Measurements from ENCODE around the gene MOV10L1.

MOV10L1 gene

DNA sequence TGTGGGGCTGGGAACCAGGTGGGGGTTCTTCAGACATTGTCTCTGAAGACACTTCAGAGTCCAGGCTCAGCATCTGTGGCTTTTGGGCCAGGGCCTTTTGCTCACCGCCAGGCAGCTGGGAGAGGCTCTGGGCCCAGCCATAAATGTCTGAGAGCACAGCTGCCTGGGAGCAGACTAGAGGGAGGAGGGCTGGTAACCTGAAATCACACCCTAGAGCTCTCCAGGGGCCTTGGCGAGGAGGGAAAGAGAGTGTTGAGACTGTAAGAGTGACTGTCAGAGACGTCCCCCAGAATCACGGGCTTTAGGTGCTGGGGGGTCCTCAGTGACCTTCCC is 100.0 kb downstream of the MOV10L1 start:
- peaks cover 13% of the 10 kb centered on the region for H3K36me3 ChIP-seq (replicated peaks; ENCODE audit: low read depth, low read length)
- peak overlapping the region; percentile 75 for H3K4me3 ChIP-seq (ENCODE audit: low read length)
- peak overlapping the region; percentile 76 for H3K9ac ChIP-seq (ENCODE audit: low read length)
- H3K27me3 ChIP-seq (ENCODE audit: low read depth, low read length): no peaks in the 10 kb centered on the region
- peak overlapping the region; percentile 82 for H3K4me2 ChIP-seq (ENCODE audit: low read length)
- no peak overlapping the region for H2AFZ ChIP-seq (ENCODE audit: low read depth, low read length)
- H3K27ac ChIP-seq (ENCODE audit: low read length): peak overlapping the region; percentile 99
- H3K79me2 ChIP-seq (ENCODE audit: low read length): peaks cover 59% of the 10 kb centered on the region
- TF ChIP-seq, protein P1, sequence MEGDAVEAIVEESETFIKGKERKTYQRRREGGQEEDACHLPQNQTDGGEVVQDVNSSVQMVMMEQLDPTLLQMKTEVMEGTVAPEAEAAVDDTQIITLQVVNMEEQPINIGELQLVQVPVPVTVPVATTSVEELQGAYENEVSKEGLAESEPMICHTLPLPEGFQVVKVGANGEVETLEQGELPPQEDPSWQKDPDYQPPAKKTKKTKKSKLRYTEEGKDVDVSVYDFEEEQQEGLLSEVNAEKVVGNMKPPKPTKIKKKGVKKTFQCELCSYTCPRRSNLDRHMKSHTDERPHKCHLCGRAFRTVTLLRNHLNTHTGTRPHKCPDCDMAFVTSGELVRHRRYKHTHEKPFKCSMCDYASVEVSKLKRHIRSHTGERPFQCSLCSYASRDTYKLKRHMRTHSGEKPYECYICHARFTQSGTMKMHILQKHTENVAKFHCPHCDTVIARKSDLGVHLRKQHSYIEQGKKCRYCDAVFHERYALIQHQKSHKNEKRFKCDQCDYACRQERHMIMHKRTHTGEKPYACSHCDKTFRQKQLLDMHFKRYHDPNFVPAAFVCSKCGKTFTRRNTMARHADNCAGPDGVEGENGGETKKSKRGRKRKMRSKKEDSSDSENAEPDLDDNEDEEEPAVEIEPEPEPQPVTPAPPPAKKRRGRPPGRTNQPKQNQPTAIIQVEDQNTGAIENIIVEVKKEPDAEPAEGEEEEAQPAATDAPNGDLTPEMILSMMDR (IDR thresholded peaks at IDR 0.05; ENCODE audit: low read depth, low read length): no peak
- no peak for TF ChIP-seq EZH2phosphoT487 (IDR thresholded peaks at IDR 0.05; ENCODE audit: low read depth)
- peaks cover 12% of the 10 kb centered on the region; the same call in 1 of the 2 replicates for H3K9me3 ChIP-seq (ENCODE audit: insufficient read depth, low read length)
- peaks cover 60% of the 10 kb centered on the region for H3K4me1 ChIP-seq (ENCODE audit: low read length)
- H4K20me1 ChIP-seq (ENCODE audit: insufficient read depth, low read length): peaks cover 7% of the 10 kb centered on the region

GRCh38 chr22:50190182-50190940 is 100.6 kb downstream of the MOV10L1 start:
- peak overlapping the region; percentile 76 for H3K9ac ChIP-seq (ENCODE audit: low read length)
- no peak overlapping the region for H2AFZ ChIP-seq (ENCODE audit: low read depth, low read length)
- no peaks in the 10 kb centered on the region for H3K27me3 ChIP-seq (ENCODE audit: low read depth, low read length)
- peak overlapping the region; percentile 75 for H3K4me3 ChIP-seq (ENCODE audit: low read length)
- peaks cover 7% of the 10 kb centered on the region for H4K20me1 ChIP-seq (ENCODE audit: insufficient read depth, low read length)
- H3K4me1 ChIP-seq (ENCODE audit: low read length): peaks cover 63% of the 10 kb centered on the region
- peaks cover 13% of the 10 kb centered on the region for H3K36me3 ChIP-seq (replicated peaks; ENCODE audit: low read depth, low read length)
- peak overlapping the region; percentile 82 for H3K4me2 ChIP-seq (ENCODE audit: low read length)
- TF ChIP-seq EZH2phosphoT487 (IDR thresholded peaks at IDR 0.05; ENCODE audit: low read depth): no peak
- TF ChIP-seq, protein P1 (IDR thresholded peaks at IDR 0.05; ENCODE audit: low read depth, low read length): peak; percentile 46
- H3K79me2 ChIP-seq (ENCODE audit: low read length): peaks cover 59% of the 10 kb centered on the region
- H3K9me3 ChIP-seq (ENCODE audit: insufficient read depth, low read length): peaks cover 12% of the 10 kb centered on the region; the same call in 1 of the 2 replicates
- peak overlapping the region; percentile 99 for H3K27ac ChIP-seq (ENCODE audit: low read length)

DNA sequence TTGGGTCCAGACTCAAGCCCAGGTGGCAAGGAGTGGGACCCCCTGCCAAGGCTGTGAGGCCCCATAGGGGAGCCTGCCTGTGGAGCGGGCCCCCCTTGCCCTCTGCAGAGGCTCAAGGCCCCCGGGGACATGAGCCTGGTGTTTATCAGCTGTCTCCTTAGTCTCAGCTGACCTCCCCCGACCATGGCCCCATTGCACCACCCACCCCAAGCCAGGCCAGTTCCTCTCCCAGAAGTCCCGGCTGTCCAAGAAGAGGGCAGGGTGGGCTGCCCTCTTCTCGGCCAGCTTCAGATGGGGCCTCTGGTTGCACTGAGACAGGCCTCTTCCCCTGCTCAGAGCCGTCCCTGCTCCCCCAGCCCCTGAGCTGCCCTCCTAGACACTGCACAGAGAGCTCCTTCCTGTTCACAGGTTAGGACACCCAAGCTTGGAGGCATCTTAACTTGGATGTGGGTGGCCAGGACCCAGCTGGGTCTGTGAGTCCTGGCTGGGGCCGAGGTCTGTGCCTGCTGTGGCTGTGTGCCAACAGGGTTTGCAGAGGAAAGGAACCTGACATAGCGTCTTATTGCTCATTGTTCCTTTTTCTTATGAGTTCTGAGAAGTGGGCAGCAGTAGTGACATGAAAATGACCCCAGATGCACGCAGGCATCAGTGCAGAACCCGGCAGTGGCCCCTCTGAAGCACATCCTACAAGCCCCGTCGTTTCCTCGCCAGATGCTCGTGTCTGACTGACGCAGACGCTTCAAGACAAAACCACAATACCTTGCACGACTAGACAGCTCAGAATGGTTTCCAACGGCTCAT is 101.3 kb downstream of the MOV10L1 start:
- Histone ChIP-seq H3K4me1 (ENCODE audit: low read length) (peaks cover 62% of the 10 kb centered on the region), H3K79me2 (ENCODE audit: low read length) (peaks cover 57% of the 10 kb centered on the region), H3K9me3 (ENCODE audit: insufficient read depth, low read length) (peaks cover 12% of the 10 kb centered on the region; the same call in 1 of the 2 replicates), H3K27ac (ENCODE audit: low read length) (peak overlapping the region; percentile 99), H3K4me3 (ENCODE audit: low read length) (peak overlapping the region; percentile 75), H3K27me3 (ENCODE audit: low read depth, low read length) (no peaks in the 10 kb centered on the region), H3K36me3 (replicated peaks; ENCODE audit: low read depth, low read length) (peaks cover 13% of the 10 kb centered on the region), H4K20me1 (ENCODE audit: insufficient read depth, low read length) (peaks cover 7% of the 10 kb centered on the region), H3K4me2 (ENCODE audit: low read length) (peak overlapping the region; percentile 82), H2AFZ (ENCODE audit: low read depth, low read length) (no peak overlapping the region), H3K9ac (ENCODE audit: low read length) (peak overlapping the region; percentile 76)
- TF ChIP-seq EZH2phosphoT487 (IDR thresholded peaks at IDR 0.05; ENCODE audit: low read depth): no peak
- TF ChIP-seq, protein P1 (IDR thresholded peaks at IDR 0.05; ENCODE audit: low read depth, low read length): no peak
